Left ventricle myocardium inferior (tissue), 1 donor: ENCODE results near the gene NMBR. TPM values are rescaled to one million over a fixed set of nuclear protein-coding genes. Genes with fewer than 3 reads are reported as not detected.
"Not testable (repeated sequence)": the region's sequence is repeated elsewhere in the genome, so short reads cannot be mapped to it uniquely, and the experiment has no call there.

Experiments used
- DNase-seq: peaks from one replicate; pipeline ENCODE4 v3.0.0-alpha.2; 2020
- H3K27ac ChIP-seq: fragments of 200-600 bp; replicated peaks from 2 replicates; pipeline ENCODE4 v1.8.0; 2021
- H3K27me3 ChIP-seq: fragments of 200-600 bp; 2 replicates; pipeline ENCODE4 v1.8.0; 2021; ENCODE audit warnings: low read depth
- H3K36me3 ChIP-seq: fragments of 200-600 bp; 2 replicates; pipeline ENCODE4 v1.8.0; 2021
- H3K4me1 ChIP-seq: fragments of 200-600 bp; 2 replicates; pipeline ENCODE4 v1.8.0; 2021
- H3K4me3 ChIP-seq: fragments of 200-600 bp; 2 replicates; pipeline ENCODE4 v1.8.0; 2021; ENCODE audit warnings: mild to moderate bottlenecking, moderate library complexity
- H3K9me3 ChIP-seq: fragments of 200-600 bp; replicated peaks from 2 replicates; pipeline ENCODE4 v1.8.0; 2021
- CTCF ChIP-seq: fragments of 200-600 bp; IDR thresholded peaks from 2 replicates; pipeline ENCODE4 v1.8.0; 2021; ENCODE audit warnings: antibody characterized with exemption, mild to moderate bottlenecking, borderline replicate concordance
- intact Hi-C: fragments of 100-400 bp; cut with micrococcal nuclease; formaldehyde crosslinking; loops from one replicate; pipeline ENCODE4 v1.11.0; 2022
- total RNA-seq: library from RNA; stranded (reverse); fragmentation: NEBNext Ultra II Directional; extraction: Animal tissue kit (Norgen Biotek cat#: 25700); gene quantifications from one replicate; pipeline ENCODE4 v1.2.1, GENCODE V29; 2021
- donor health status: DM: no; HTN: yes; CAD: no; lungs with severe emphysema.

Gene NMBR
- total RNA-seq, 1 donor from 2014 or later = not detected

DNA sequence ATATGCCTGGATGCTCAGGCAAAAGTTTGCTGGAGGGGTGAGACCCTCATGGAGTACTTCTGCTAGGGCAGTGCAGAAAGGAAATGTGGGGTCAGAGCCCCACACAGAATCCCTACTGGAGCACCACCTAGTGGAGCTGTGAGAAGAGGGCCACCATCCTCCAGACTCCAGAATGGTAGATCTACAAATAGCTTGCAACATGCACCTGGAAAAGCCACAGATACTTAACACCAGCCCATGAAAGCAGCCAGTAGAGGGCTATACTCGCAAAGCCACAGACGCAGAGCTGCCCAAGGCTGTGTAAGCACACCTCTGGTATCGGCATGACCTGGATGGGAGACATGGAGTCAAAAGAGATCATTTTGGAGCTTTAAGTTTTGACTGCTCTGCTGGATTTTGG lies 74.9 kb downstream of the NMBR start:
- intact Hi-C loops = no loop called here

GRCh38 chr6:142068416-142068815 lies 78.5 kb downstream of the NMBR start:
- TF ChIP-seq CTCF = no peak
- Histone ChIP-seq H3K27ac (no peak overlapping the region), H3K4me1 (no peaks in the 10 kb centered on the region), H3K36me3 (no peaks in the 10 kb centered on the region), H3K9me3 (no peaks in the 10 kb centered on the region), H3K27me3 (no peaks in the 10 kb centered on the region), H3K4me3 (no peak overlapping the region)
- DNase-seq = no peak
- intact Hi-C loops = no loop called here

More for the DNA sequence above, 74.9 kb downstream of the NMBR start:
- Histone ChIP-seq H3K36me3 (no peaks in the 10 kb centered on the region), H3K4me3 (no peak overlapping the region), H3K9me3 (no peaks in the 10 kb centered on the region), H3K27me3 (no peaks in the 10 kb centered on the region), H3K27ac (no peak overlapping the region), H3K4me1 (no peaks in the 10 kb centered on the region)
- DNase-seq = no peak
- no peak for TF ChIP-seq CTCF

GRCh38 chr6:142062861-142063260 lies 84.1 kb downstream of the NMBR start:
- H3K4me3 ChIP-seq, H3K27ac ChIP-seq, H3K36me3 ChIP-seq, H3K4me1 ChIP-seq, H3K27me3 ChIP-seq, intact Hi-C loops, DNase-seq, H3K9me3 ChIP-seq: not testable (repeated sequence)

- intact Hi-C loops = no loop called here
- no peak for TF ChIP-seq CTCF
Observed at GRCh38 chr6:142058551-142059290, 88.2 kb downstream of the NMBR start.

DNA sequence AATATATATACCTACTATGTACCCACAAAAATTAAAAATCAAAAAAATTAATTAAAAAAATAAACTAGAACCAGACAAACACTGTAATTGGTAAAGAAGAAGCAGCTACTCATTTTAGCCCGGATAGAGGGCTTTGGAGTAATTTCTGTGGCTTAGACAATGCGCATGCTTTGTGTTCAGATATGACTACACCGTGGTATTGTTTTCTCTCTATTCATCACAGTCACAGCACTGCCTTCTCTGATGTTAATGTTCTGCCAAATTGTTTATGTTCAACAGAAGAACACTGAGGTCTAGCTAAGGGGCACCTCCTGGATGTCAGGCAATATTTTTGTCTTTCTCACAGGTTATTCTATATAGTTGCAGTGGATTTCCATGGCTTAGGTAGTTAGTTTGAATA lies 91.7 kb downstream of the NMBR start:
- Histone ChIP-seq H3K27ac (no peak overlapping the region), H3K27me3 (no peaks in the 10 kb centered on the region), H3K36me3 (no peaks in the 10 kb centered on the region), H3K4me3 (no peak overlapping the region), H3K4me1 (no peaks in the 10 kb centered on the region), H3K9me3 (peaks cover 41% of the 10 kb centered on the region)
- DNase-seq = no peak
- TF ChIP-seq CTCF = no peak
- intact Hi-C loops = no loop called here

More at GRCh38 chr6:142058551-142059290, 88.2 kb downstream of the NMBR start:
- no peak for DNase-seq
- Histone ChIP-seq H3K4me1 (no peaks in the 10 kb centered on the region), H3K4me3 (no peak overlapping the region), H3K36me3 (no peaks in the 10 kb centered on the region), H3K27me3 (no peaks in the 10 kb centered on the region), H3K27ac (no peak overlapping the region), H3K9me3 (peaks cover 6% of the 10 kb centered on the region)

DNA sequence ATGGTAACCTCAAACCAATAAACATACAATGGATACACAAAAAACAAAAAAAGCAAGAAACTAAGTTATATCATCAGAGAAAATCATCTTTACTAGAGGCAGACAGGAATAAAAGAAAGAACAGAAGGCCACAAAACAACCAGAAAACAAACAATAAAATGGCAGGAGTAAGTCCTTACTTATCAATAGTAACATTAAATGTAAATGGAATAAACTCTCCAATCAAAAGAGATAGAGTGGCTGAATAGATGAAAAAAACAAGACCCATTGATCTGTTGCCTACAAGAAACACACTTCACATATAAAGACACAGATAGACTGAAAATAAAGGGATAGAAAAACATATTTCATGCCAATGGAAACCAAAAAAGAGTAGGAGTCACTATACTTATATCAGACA lies 95.5 kb downstream of the NMBR start:
- intact Hi-C loops = no loop called here
- no peak for DNase-seq
- Histone ChIP-seq H3K4me1 (no peaks in the 10 kb centered on the region), H3K27ac (no peak overlapping the region), H3K4me3 (no peak overlapping the region), H3K9me3 (peaks cover 46% of the 10 kb centered on the region), H3K27me3 (no peaks in the 10 kb centered on the region), H3K36me3 (no peaks in the 10 kb centered on the region)
- TF ChIP-seq CTCF = no peak
